Measurements from ENCODE around the gene STK39.

- no peak for TF ChIP-seq POLR2A (IDR thresholded peaks at IDR 0.05)
- TF ChIP-seq CTCF (IDR thresholded peaks at IDR 0.05) = no peak
These were observed 45.7 kb downstream of the STK39 start for GRCh38 chr2:168201584-168202116.

Measured in heart left ventricle (tissue), 13 donors.